MCF 10A (cell line): Measurements from ENCODE around the gene AGPAT4. TPM values are rescaled to one million over a fixed set of nuclear protein-coding genes. Genes with fewer than 3 reads are reported as not detected.

Source experiments
- BruUV-seq: library from RNA; stranded (reverse); fragments of 400-500 nt; replicated peaks from 2 replicates; lab custom pipeline; 2021; lab: Mats Ljungman, UMichigan
- CTCF ChIA-PET: fragments of 300-600 bp; sonication (Branson Sonifier 250); formaldehyde crosslinking; extraction: SDS; loops from one replicate; lab custom pipeline; 2021; ENCODE audit warnings: antibody characterized with exemption, inconsistent platforms; lab: Yijun Ruan, JAX
- POLR2A ChIA-PET: fragments of 300-600, 350-650 bp; sonication (Branson Sonifier 250); formaldehyde crosslinking; extraction: SDS; loops from one replicate; lab custom pipeline; 2020; ENCODE audit warnings: antibody characterized with exemption, inconsistent platforms; lab: Yijun Ruan, JAX
- DNase-seq: peaks from one replicate; pipeline ENCODE4 v3.0.0-alpha.2; 2018; ENCODE audit not compliant: unreplicated experiment
- H3K27ac Mint-ChIP-seq: one replicate; pipeline ENCODE4 v1.8.0; 2022; ENCODE audit warnings: mild to moderate bottlenecking, low read depth, mixed read lengths; ENCODE audit not compliant: unreplicated experiment
- H3K27me3 Mint-ChIP-seq: one replicate; pipeline ENCODE4 v1.8.0; 2022; ENCODE audit warnings: mixed read lengths; ENCODE audit not compliant: insufficient read depth, unreplicated experiment
- H3K36me3 Mint-ChIP-seq: one replicate; pipeline ENCODE4 v1.8.0; 2022; ENCODE audit warnings: mild to moderate bottlenecking, moderate library complexity, mixed read lengths; ENCODE audit not compliant: insufficient read depth, unreplicated experiment
- H3K4me1 Mint-ChIP-seq: one replicate; pipeline ENCODE4 v1.8.0; 2022; ENCODE audit warnings: mixed read lengths; ENCODE audit not compliant: insufficient read depth, unreplicated experiment
- H3K4me3 Mint-ChIP-seq: one replicate; pipeline ENCODE4 v1.8.0; 2022; ENCODE audit warnings: mild to moderate bottlenecking, moderate library complexity, mixed read lengths; ENCODE audit not compliant: unreplicated experiment
- H3K9me3 Mint-ChIP-seq: one replicate; pipeline ENCODE4 v1.8.0; 2022; ENCODE audit warnings: mixed read lengths; ENCODE audit not compliant: unreplicated experiment
- intact Hi-C: fragments of 100-400 bp; cut with micrococcal nuclease; formaldehyde crosslinking; loops from 2 replicates; pipeline ENCODE4 v1.14.1; 2022
- total RNA-seq: library from RNA; stranded (reverse); gene quantifications from 2 replicates; pipeline ENCODE4 v1.2.3, GENCODE V29; 2022
- TF ChIP-seq, protein P1 (sequence below): fragments of 200-600 bp; IDR thresholded peaks from one replicate; pipeline ENCODE4 v1.8.0; 2022; ENCODE audit warnings: antibody characterized with exemption, mild to moderate bottlenecking; ENCODE audit not compliant: unreplicated experiment

AGPAT4 gene
- total RNA-seq, 1 experiment from 2014 or later, result 5.6 TPM

DNA sequence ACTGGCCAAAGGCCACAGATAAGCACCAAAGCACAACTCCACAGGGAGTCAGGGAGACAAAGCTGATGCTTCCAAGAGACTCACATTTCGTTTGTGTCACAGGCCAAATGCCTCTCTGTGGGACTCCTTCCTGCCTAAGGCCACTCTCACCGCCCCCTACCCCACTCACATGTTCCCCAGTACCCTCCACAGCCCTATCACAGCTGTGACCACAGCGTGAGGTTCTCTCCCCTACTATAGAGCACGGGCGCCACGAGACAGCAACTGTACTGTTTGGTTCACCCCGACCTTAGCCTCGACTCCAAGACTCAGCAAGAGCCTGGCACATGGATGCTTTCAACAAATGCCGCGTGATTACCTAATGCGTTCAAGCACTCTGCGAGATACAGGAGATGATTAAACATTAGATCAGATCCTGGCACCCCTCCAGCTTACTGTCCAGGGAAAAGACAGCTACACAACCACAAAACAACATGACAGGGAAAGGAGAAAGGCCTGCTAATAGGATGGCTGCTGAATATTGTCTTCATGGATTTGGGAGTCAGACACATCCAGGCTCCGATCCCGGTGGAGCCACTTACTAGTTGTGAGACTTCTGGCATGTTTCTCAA lies 105.5 kb downstream of the AGPAT4 start:
- TF ChIP-seq, protein P1, sequence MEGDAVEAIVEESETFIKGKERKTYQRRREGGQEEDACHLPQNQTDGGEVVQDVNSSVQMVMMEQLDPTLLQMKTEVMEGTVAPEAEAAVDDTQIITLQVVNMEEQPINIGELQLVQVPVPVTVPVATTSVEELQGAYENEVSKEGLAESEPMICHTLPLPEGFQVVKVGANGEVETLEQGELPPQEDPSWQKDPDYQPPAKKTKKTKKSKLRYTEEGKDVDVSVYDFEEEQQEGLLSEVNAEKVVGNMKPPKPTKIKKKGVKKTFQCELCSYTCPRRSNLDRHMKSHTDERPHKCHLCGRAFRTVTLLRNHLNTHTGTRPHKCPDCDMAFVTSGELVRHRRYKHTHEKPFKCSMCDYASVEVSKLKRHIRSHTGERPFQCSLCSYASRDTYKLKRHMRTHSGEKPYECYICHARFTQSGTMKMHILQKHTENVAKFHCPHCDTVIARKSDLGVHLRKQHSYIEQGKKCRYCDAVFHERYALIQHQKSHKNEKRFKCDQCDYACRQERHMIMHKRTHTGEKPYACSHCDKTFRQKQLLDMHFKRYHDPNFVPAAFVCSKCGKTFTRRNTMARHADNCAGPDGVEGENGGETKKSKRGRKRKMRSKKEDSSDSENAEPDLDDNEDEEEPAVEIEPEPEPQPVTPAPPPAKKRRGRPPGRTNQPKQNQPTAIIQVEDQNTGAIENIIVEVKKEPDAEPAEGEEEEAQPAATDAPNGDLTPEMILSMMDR, result no peak
- H3K4me1 Mint-ChIP-seq, result peaks cover 30% of the 10 kb centered on the region
- no peaks in the 10 kb centered on the region for H3K9me3 Mint-ChIP-seq
- H3K27me3 Mint-ChIP-seq, result no peaks in the 10 kb centered on the region
- intact Hi-C loops, result loop anchor here (1.0 to 2.0 kb wide), 2 partner anchors 104 to 201 kb away; no protein-coding TSS in a partner anchor
- peak overlapping the region; percentile 74 for H3K27ac Mint-ChIP-seq
- DNase-seq, result peak; percentile 99
- ChIA-PET POLR2A (interaction anchor here (0.9 kb wide), 1 partner anchor 202 kb away, joined by 4 read pairs; no protein-coding TSS in a partner anchor), CTCF (interaction anchor here (0.8 to 4.3 kb wide), 4 partner anchors 13 to 205 kb away, joined by 3 to 21 read pairs (median 8); no protein-coding TSS in a partner anchor)
- no peak overlapping the region for H3K4me3 Mint-ChIP-seq
- BruUV-seq, result no TSS peak
- H3K36me3 Mint-ChIP-seq, result no peaks in the 10 kb centered on the region

DNA sequence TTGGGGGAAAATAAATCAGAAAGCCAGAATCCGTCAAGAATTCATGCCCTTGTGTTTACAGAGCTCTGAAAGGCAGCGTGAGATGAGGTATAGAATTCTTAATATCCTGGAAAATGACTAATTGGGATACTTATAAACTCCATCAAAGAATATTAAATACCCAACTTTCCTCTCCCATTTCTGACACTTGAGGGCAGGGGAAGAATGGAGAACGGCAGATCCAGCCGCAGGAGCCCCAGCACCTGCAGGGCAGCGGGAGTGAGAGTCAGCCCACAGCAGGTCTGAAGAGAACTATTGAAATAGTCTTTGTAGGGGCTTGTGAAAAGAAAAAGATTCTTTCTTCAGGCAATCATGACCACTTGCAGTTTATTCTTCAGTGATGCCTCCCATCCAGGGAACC lies 107.2 kb downstream of the AGPAT4 start:
- no peaks in the 10 kb centered on the region for H3K36me3 Mint-ChIP-seq
- no peak overlapping the region for H3K27ac Mint-ChIP-seq
- H3K9me3 Mint-ChIP-seq, result no peaks in the 10 kb centered on the region
- TF ChIP-seq, protein P1, result no peak
- BruUV-seq, result no TSS peak
- no peak for DNase-seq
- no peak overlapping the region for H3K4me3 Mint-ChIP-seq
- no peaks in the 10 kb centered on the region for H3K27me3 Mint-ChIP-seq
- intact Hi-C loops, result no loop called here
- ChIA-PET POLR2A (no interaction called here), CTCF (interaction anchor here (2.8 kb wide), 1 partner anchor 204 kb away, joined by 12 read pairs; no protein-coding TSS in a partner anchor)
- H3K4me1 Mint-ChIP-seq, result peaks cover 30% of the 10 kb centered on the region

DNA sequence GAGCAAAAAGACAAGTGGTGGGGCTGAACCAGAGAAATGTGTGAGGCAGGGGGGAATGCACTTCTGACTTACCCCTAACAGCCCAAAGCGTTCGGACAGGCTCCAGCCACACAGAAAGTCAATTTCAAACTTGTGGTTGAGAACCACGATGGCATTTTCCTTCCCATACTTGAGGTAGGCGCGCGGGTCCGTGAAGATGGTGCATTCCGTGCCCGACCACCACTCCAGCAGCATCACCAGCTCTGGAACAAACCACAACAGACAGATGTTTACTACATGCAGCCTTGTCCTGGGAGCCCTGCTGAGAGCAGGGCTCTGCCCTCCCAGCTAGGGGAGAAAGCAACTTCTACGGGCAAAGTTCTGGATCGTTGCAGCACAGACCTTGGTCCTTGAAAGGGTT lies 107.7 kb downstream of the AGPAT4 start:
- BruUV-seq, result no TSS peak
- no peaks in the 10 kb centered on the region for H3K36me3 Mint-ChIP-seq
- TF ChIP-seq, protein P1, result no peak
- H3K4me1 Mint-ChIP-seq, result peaks cover 30% of the 10 kb centered on the region
- no peak overlapping the region for H3K27ac Mint-ChIP-seq
- H3K9me3 Mint-ChIP-seq, result no peaks in the 10 kb centered on the region
- DNase-seq, result no peak
- ChIA-PET POLR2A (interaction anchor here (0.6 to 1.4 kb wide), 2 partner anchors 22 to 117 kb away, joined by 3 to 4 read pairs; no protein-coding TSS in a partner anchor), CTCF (interaction anchor here (2.1 to 2.8 kb wide), 2 partner anchors 14 to 205 kb away, joined by 6 to 12 read pairs; no protein-coding TSS in a partner anchor)
- intact Hi-C loops, result no loop called here
- H3K4me3 Mint-ChIP-seq, result no peak overlapping the region
- no peaks in the 10 kb centered on the region for H3K27me3 Mint-ChIP-seq

DNA sequence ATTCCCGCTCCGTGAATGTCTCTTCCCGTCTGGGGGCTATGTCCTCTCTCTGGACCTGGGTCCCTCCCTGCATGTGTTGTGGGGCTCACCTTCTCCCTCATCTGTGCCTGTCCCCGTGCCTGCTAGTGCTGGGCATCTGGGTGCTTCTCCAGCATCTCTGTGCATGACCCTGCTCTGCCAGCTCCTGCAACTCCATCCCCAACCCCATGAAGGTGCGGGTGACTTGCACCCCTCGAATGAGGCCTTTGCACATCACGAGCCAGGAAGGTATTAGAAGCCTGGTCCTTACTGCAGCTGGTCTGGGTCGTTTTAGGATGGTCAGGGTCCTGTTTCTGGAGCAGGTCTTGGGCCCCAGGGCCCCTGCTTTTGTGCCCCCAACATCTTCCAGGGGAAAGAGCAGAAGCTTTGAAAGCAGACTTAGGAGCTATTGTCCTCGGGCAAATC lies 109.7 kb downstream of the AGPAT4 start:
- DNase-seq, result no peak
- Mint-ChIP-seq H3K27me3 (no peaks in the 10 kb centered on the region), H3K4me3 (no peak overlapping the region), H3K27ac (no peak overlapping the region), H3K4me1 (peaks cover 12% of the 10 kb centered on the region), H3K9me3 (no peaks in the 10 kb centered on the region), H3K36me3 (peaks cover 7% of the 10 kb centered on the region)
- ChIA-PET CTCF (interaction anchor here (2.1 to 2.8 kb wide), 2 partner anchors 12 to 207 kb away, joined by 6 to 12 read pairs; no protein-coding TSS in a partner anchor), POLR2A (no interaction called here)
- intact Hi-C loops, result no loop called here
- BruUV-seq, result no TSS peak
- TF ChIP-seq, protein P1, result no peak
